Pons (tissue), 1 donor: ENCODE results near the gene USP49.

ENCODE experiments used
- DNase-seq: peaks from one replicate; pipeline ENCODE4 v3.0.0-alpha.2; 2016; ENCODE audit warnings: low spot score

USP49 gene

GRCh38 chr6:41929924-41930323, 34.7 kb upstream of the USP49 start:
- DNase-seq = no peak

GRCh38 chr6:41927253-41927652, 32.1 kb upstream of the USP49 start:
- DNase-seq = no peak

- no peak for DNase-seq
These were observed 27.0 kb upstream of the USP49 start for GRCh38 chr6:41922154-41922553.

- no peak for DNase-seq
These were observed 26.5 kb upstream of the USP49 start for GRCh38 chr6:41921712-41921998.

GRCh38 chr6:41920921-41921711, 25.9 kb upstream of the USP49 start, which contains the start of the genes BYSL and MED20:
Gene BYSL, plus strand, starts transcription at chr6:41921499. Its CDS starts 64 bp downstream, at chr6:41921563.
Gene MED20, minus strand, starts transcription at chr6:41921139. Its CDS starts 121 bp downstream, at chr6:41921018.
- peak; percentile 97 for DNase-seq

- DNase-seq = no peak
These were observed 22.4 kb upstream of the USP49 start for GRCh38 chr6:41917528-41917927.

GRCh38 chr6:41914869-41915530, 19.8 kb upstream of the USP49 start:
- DNase-seq = no peak

- no peak for DNase-seq
These were observed 19.2 kb upstream of the USP49 start for GRCh38 chr6:41914343-41914742.

- no peak for DNase-seq
These were observed 14.6 kb upstream of the USP49 start for GRCh38 chr6:41909727-41910126.

- no peak for DNase-seq
These were observed 6.8 kb upstream of the USP49 start for GRCh38 chr6:41901882-41902519.

- no peak for DNase-seq
These were observed 5.7 kb upstream of the USP49 start for GRCh38 chr6:41900861-41901260.

GRCh38 chr6:41896281-41896680, 1.1 kb upstream of the USP49 start:
- no peak for DNase-seq

- no peak for DNase-seq
These were observed 542 bp downstream of the USP49 start for GRCh38 chr6:41894366-41895299.

- no peak for DNase-seq
These were observed 2.1 kb downstream of the USP49 start for GRCh38 chr6:41892921-41893564.

GRCh38 chr6:41887331-41887751, 7.8 kb downstream of the USP49 start:
- DNase-seq = no peak

GRCh38 chr6:41885930-41886329, 9.2 kb downstream of the USP49 start:
- DNase-seq = no peak

- no peak for DNase-seq
These were observed 10.2 kb downstream of the USP49 start for GRCh38 chr6:41884957-41885356.

- DNase-seq = no peak
These were observed 13.7 kb downstream of the USP49 start for GRCh38 chr6:41881506-41881905.

GRCh38 chr6:41878961-41879405, 16.2 kb downstream of the USP49 start:
- no peak for DNase-seq

GRCh38 chr6:41878246-41878645, 16.9 kb downstream of the USP49 start:
- DNase-seq = no peak

GRCh38 chr6:41877051-41877680, 18.0 kb downstream of the USP49 start:
- DNase-seq = no peak
